ENCODE measurements around the gene FOXRED2. TPM values are rescaled to one million over a fixed set of nuclear protein-coding genes. Genes with fewer than 3 reads are reported as not detected.

Gene FOXRED2
- total and polyA plus RNA-seq, 2 experiments from 2014 or later, result 11.5 to 38.3 TPM

GRCh38 chr22:36491155-36491554, 15.7 kb downstream of the FOXRED2 start (continued):
- TF ChIP-seq REST (IDR thresholded peaks at IDR 0.05; ENCODE audit: unreplicated experiment) (no peak), EZH2phosphoT487 (IDR thresholded peaks at IDR 0.05; ENCODE audit: unreplicated experiment) (no peak), EZH2 (IDR thresholded peaks at IDR 0.05; ENCODE audit: low read depth, unreplicated experiment) (no peak), NANOG (IDR thresholded peaks at IDR 0.05; ENCODE audit: borderline replicate concordance) (no peak), STAT1 (IDR thresholded peaks at IDR 0.05; ENCODE audit: unreplicated experiment) (no peak), POLR2AphosphoS5 (IDR thresholded peaks at IDR 0.05; ENCODE audit: low read depth) (no peak), ZNF114 (CRISPR knock-in tag; IDR thresholded peaks at IDR 0.05) (no peak), CTCF (conservative IDR thresholded peaks at IDR 0.05; ENCODE audit: low read depth in 2 of 2) (no peak), ZNF331 (CRISPR knock-in tag; IDR thresholded peaks at IDR 0.05; ENCODE audit: low read depth) (no peak), JUNB (IDR thresholded peaks at IDR 0.05; ENCODE audit: unreplicated experiment) (no peak)

GRCh38 chr22:36486619-36487384, 20.0 kb downstream of the FOXRED2 start:
- Histone ChIP-seq H4K20me1 (replicated peaks; ENCODE audit: insufficient read depth) (no peaks in the 10 kb centered on the region), H3K9me2 (ENCODE audit: insufficient read depth) (peaks cover 5% of the 10 kb centered on the region), H2AFZ (no peak overlapping the region), H3K4me2 (no peak overlapping the region), H3K4me3 (no peak overlapping the region), H3F3A (replicated peaks; ENCODE audit: low read depth) (0 out of 2 replicates have a peak, but pooled peaks cover 8% of the 10 kb centered on the region), H3K27me3 (ENCODE audit: insufficient read depth) (peaks cover 9% of the 10 kb centered on the region), H3K79me2 (replicated peaks; ENCODE audit: insufficient read depth) (no peaks in the 10 kb centered on the region), H3K4me1 (ENCODE audit: insufficient read depth) (0 out of 2 replicates have a peak, but pooled peaks cover 3% of the 10 kb centered on the region), H3K36me3 (ENCODE audit: insufficient read depth) (no peaks in the 10 kb centered on the region; the same call in 1 of the 2 replicates), H3K27ac (ENCODE audit: low read depth) (no peak overlapping the region)
- DNase-seq (ENCODE audit: low spot score), result peak; percentile 81
- TF ChIP-seq REST (IDR thresholded peaks at IDR 0.05; ENCODE audit: unreplicated experiment), result no peak
- peak; percentile 76 to 87 for TF ChIP-seq CTCF (conservative IDR thresholded peaks at IDR 0.05; ENCODE audit: low read depth in 2 of 2)
- H3K36me3 Mint-ChIP-seq (ENCODE audit: low read depth), result peaks cover 42% of the 10 kb centered on the region
- H3K4me1 Mint-ChIP-seq, result no peaks in the 10 kb centered on the region
- H3K27ac Mint-ChIP-seq, result no peak overlapping the region
- H3K27me3 Mint-ChIP-seq (ENCODE audit: insufficient read depth, low read depth, poor library complexity), result peaks cover 28% of the 10 kb centered on the region
- H3K4me3 Mint-ChIP-seq, result no peak overlapping the region
- ATAC-seq, result peak; percentile 24
- H3K9me3 Mint-ChIP-seq, result peaks cover 26% of the 10 kb centered on the region

Measured in GM23338 (cell line).